Activated naive CD4-positive, alpha-beta T cell (primary cell): Measurements from ENCODE around the gene MIGA2.
"Not testable (repeated sequence)": the region's sequence is repeated elsewhere in the genome, so short reads cannot be mapped to it uniquely, and the experiment has no call there.

Experiments used
- DNase-seq, 4 experiments: peaks; one replicate each; lab custom pipeline; 2025; lab: John Stamatoyannopoulos, UW

Gene MIGA2, protein sequence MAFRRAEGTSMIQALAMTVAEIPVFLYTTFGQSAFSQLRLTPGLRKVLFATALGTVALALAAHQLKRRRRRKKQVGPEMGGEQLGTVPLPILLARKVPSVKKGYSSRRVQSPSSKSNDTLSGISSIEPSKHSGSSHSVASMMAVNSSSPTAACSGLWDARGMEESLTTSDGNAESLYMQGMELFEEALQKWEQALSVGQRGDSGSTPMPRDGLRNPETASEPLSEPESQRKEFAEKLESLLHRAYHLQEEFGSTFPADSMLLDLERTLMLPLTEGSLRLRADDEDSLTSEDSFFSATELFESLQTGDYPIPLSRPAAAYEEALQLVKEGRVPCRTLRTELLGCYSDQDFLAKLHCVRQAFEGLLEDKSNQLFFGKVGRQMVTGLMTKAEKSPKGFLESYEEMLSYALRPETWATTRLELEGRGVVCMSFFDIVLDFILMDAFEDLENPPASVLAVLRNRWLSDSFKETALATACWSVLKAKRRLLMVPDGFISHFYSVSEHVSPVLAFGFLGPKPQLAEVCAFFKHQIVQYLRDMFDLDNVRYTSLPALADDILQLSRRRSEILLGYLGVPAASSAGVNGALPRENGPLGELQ

DNA sequence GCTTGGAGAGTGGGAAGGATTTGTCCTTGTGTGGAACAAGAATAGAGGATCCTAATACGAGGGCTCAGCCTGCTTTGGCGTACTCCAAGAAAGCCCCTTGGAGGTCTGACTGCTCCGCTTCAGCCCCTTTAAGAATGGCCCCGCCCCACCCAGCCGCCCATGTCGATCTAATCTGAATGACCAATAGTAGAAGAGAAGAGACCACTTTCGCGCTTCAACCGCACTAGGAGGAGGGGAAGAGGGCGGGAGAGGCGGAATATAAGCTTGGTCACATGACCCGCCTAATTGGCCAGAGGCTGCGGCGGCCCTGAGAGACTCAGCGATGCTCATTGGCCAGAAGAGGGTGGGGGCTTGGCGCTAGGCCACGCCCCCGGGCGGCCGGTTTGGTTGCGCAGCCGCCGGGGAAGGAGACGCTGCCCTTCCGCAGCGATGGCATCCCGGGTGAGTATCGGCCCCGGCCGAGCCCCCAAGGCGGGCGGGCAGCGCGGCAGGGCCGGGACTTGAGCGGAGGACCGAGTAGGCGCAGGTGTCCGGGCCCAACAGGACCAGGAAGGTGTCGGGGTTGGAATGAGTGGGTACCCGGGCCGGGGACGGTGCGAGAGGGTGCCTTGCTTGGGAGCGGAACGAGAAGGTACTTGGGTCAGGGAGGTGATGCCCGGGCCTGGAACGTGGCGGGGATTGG lies at the start of gene MIGA2:
TSS of gene MIGA2 (plus strand) at position 386 of the 682 bp plus-strand sequence. CDS start 3,969 bp downstream, outside the sequence.
- DNase-seq, result peak; percentile 78 to 87 (median 84)

DNA sequence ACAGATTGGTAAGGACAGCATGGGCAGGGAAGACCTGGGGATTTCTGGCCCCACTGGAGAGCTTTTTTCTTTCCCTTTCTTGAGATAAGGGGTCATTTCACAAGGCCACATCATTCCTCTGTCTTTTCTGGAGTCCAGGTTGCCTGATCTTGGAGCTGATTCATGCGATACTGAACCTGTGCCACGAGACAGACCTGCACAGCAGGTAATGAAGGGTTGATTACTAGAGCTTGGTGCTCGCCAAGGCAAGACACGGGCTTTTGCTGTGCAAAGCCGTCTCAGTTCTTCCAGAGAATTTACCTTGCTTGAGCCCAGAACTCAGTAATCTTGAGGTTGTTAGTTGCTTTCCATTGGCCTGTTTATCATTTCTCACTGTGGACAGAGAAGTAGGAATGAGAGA lies 49.8 kb upstream of the MIGA2 start:
- no peak for DNase-seq

DNA sequence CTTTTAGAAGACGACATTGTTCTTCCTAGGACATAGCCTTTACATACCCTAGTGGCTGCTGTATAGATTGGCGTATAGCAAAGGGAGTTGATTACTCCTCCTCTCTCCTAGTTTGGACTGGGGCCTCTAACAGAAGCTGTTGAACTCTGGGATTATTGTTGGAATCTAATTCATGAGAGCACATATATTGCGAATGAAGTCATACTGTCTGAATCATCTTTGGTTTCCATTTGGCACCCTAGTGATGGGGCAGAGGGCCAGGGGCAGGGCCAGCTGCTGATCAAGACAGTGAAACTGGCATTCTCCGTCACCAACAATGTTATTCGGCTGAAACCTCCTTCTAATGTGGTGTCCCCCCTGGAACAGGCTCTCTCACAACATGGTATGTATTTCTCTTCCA lies 48.6 kb upstream of the MIGA2 start:
- DNase-seq, result no peak

DNA sequence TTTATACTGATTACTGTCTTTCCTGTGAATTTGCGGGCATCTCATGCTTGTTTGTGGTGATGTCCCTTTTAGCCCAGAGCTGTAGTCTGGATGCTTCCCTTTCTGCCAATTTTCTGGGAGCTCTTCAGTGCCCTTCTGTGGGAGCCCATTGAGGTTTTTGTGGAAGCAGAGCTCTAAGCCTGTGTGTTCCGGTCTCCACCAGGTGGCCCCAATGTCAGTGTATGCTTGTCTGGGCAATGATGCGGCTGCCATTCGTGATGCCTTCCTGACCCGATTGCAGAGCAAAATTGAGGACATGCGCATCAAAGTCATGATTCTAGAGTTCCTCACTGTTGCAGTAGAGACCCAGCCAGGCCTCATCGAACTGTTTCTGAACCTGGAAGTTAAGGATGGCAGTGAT lies 43.4 kb upstream of the MIGA2 start:
- DNase-seq, result no peak

DNA sequence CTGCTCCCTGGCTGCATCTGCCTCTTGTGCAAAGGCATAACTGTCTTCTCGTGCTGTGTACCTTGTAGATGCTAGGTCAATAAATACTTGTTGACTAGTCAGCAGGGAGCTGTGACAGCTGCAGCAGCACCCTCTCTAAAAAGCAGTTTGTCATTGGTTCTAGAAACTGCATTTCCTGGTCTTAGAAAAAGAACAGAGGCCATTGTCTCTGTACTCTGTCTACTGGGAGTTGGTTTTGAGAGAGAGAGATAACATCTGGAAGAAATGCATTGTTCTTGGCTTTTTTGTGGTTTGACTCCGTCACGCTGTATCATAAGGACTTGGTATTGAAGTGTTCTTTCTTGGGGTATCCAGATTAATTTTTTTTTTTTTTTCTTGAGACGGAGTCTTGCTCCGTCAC lies 40.6 kb upstream of the MIGA2 start:
- no peak for DNase-seq

DNA sequence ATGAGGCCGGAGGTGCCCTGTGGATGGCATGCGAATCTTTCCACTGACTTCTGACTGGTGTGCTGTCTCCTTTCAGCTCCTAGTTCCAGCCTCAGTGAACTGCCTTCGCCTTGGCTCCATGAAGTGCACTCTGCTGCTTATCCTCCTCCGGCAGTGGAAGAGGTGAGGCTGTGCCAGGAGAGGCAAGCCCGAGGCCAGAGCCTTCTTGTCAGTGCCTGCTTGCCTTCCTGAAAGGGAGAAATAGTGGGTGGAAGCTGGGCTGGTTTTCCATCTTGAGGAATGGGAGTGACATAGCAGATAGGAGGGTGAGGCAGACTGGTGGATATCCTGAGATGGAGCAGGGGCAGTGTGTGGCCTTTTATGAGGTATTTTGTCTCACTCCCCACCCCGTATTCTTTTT lies 38.0 kb upstream of the MIGA2 start:
- no peak for DNase-seq

DNA sequence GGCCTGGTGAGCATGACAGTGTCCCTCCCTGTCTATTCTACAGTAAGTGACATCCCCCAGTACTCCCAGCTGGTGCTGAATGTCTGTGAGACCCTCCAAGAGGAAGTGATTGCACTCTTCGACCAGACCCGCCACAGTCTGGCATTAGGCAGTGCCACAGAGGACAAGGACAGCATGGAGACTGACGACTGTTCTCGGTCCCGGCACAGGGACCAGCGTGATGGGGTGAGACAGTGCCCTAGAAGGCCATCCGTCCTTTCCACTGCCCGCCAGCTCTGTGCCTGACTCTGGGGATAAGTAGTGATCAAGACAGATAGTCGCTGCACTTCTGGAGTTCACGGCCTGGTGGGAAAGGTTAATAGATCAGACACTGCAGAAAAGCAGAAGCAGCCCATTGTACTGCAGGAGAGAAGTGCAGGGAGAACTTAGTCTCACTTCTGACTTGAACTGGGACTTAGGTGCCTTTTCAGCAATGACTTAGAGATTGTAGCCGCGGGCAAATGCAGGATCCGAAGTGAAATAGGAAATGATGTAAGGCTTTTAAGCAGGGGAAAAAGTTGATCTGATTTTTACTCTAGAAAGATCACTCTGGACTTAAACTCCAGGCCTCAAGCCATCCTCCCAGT lies 36.7 kb upstream of the MIGA2 start:
- DNase-seq, result no peak

DNA sequence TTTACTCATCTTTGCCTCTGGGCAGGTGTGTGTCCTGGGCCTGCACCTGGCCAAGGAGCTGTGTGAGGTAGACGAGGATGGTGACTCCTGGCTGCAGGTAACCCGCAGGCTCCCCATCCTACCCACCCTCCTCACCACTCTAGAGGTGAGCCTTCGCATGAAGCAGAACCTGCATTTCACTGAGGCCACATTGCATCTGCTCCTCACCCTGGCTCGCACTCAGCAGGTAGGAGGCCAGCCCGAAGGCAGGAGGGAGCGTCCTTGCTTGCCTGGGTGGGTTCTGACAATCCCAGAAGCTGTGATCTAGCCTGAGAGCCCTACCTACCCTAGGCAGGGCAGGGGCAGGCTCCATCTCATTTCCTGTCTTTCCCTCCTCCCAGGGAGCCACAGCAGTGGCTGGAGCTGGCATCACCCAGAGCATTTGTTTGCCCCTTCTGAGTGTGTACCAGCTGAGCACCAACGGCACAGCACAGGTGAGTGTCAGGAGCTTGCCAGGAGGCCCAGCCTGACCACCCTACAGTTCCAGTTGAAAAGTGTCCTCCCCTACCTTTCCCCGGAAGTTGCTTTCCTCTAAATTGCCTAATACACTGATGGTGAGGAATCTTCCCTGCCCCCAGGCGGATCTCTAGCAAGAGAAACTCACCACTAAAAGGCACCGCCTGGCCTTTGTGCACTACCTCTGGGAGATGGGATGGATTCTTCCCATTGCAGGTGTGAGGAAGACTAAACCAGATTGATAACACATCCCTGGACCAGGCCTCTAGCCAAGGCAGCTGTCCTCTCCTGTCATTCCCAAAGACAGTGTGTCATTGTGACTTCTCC lies 34.7 kb upstream of the MIGA2 start:
- DNase-seq, result no peak

DNA sequence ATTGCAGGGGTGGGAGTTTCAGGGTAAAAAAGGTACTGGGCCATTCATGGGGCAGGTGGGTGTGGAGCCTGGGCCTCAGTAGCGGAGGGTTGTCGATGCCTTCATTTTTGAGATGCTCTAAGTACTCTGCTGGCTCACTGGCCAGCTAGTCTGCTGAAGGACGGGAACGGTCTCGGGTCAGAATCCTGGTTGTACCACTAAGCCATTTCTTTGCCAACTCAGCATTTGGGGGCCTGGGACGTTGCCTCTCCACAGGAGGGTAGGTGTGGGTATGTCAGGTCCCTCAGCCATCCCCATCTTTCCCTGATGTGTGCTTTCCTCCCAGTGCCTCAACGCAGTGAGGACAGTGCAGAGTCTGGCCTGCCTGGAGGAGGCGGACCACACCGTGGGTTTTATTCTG lies 33.4 kb upstream of the MIGA2 start:
- DNase-seq, result no peak

DNA sequence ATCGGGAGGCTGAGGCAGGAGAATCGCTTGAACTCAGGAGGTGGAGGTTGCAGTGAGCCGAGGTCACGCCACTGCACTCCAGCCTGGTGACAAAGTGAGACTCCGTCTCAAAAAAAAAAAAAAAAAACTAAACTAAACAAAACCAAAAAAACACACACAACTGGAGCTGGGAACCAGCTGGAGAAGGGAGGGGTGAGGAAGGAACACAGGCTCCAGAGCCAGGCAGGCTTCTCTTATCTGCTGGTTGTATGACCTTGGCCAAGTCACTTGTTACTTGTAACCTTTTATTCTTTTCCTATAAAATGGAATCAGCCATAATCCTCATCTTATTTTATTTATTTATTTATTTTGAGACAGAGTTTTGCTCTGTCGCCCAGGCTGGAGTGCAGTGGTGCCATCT lies 32.3 kb upstream of the MIGA2 start:
- not testable (repeated sequence) for DNase-seq

DNA sequence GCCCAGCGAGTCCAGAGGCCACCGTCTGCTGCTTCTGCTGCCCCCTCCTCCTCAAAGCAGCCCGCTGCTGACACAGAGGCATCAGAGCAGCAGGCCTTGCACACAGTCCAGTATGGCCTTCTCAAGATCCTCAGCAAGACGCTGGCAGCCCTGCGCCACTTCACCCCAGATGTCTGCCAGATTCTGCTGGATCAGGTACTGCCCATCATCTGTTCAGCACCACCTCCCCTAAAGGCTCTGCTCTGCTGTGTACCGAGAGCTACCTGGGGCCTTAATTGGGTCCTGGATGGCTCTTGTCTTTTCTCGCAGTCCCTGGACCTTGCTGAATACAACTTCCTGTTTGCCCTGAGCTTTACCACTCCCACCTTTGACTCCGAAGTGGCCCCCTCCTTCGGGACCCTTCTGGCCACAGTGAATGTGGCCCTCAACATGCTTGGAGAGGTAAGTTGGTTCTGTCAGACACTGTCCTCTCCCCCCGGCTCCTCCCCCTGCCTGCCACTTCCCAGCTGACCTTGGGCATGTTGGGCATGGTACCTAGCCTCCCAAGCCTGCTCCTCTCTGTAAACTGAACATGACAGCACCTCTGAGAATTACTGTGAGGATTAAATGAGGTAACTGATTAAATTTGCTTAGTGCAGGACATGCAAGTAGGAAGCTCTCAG lies 31.0 kb upstream of the MIGA2 start:
- DNase-seq, result no peak

DNA sequence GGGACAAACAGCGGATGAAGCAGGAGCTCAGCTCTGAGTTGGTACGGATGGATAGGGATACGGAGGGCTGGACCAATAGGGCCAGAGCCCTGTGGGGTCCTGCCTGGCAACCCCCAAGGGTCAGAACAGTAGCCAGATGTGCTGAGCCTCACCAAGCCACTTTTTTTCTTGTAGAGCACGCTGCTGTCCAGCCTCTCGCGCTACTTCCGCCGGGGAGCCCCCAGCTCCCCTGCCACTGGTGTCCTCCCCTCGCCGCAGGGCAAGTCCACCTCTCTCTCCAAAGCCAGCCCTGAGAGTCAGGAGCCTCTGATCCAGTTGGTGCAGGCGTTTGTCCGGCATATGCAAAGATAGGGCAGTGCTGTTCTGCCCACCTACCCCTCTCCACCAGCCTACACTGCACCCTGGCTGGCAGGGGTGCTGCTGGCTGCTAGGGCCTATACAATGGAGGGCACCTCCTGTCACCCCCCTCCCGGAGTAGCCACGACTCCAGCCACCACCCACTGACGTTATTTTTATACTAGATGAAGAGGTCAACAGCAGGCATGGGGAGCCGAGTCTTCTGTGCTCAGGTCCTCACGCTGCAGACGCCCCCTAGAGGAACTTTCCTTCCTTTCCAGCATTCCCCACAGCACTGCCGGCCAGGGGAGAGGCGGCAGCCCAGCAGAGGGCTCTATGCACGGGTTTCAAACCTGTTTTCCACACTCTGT lies 29.9 kb upstream of the MIGA2 start:
- peak in 2 of 4 experiments; percentile 16 to 18 for DNase-seq

DNA sequence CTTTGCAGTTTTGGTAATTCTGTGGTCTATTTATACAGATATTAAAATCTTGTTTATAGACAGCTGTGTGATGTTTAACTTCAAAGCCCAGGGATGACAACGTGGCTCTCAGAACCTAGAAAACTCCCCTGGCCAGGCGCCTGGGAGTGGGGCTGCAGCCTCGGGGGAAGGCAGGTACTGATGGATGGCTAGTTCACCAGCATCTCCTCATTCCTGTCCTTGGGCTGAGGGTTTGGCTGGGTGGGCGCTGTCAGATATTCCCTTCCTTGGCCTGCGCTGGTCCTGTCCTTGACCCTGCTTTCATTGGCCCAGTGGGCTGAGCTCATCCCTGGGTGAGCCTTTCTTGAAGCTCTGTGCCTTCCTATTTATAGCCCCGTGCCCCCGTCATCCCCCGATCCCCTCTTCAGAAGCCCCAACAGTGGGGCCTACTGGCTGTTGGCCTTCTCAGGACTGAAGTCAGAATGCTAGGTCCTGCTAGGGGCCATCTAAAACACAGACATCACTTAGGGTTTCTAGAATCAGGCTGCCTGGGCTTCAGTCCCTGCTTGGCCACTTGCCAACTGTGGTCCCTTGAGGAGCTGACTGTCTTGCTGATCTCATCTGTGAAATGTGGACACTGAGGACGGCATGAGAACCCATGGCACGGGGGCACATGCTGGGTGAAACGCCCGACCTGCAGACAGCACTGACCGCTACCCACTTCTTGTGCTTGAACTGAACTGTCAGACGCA lies 29.2 kb upstream of the MIGA2 start:
- DNase-seq, result no peak

DNA sequence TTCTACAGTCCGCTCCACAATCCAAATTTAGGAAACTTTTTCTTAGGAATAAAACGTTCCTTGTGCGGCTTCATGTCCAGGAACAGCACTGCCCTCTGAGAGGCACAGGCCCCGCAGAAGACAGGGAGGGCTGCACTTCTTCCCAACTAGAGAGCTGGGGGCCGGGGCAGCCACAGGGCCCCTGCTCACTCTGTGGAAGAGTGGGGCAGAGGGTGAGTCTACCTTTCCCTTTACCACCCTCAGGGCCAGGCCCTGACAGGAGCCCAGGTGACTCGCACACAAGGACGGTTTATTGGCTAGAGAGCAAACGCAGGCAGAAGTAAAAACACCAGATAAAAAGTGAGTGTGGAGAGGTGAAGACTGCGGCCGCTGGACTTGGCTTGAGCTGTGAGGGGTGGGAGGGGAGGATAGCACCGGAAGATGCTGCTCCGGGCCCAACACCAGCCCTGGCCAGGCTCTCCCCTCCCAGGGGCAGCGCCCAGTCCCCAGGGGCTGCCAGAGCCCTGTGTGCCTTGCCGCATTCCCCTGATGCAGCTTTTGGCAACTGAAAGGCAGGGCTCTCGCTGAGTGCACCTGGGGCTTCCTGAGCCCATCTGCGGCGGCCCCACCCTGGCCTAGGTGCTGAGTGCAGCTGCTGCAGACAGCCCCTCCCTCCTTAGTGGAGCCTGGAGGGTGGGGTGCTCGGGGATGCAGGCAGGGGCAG lies 28.5 kb upstream of the MIGA2 start:
- no peak for DNase-seq

DNA sequence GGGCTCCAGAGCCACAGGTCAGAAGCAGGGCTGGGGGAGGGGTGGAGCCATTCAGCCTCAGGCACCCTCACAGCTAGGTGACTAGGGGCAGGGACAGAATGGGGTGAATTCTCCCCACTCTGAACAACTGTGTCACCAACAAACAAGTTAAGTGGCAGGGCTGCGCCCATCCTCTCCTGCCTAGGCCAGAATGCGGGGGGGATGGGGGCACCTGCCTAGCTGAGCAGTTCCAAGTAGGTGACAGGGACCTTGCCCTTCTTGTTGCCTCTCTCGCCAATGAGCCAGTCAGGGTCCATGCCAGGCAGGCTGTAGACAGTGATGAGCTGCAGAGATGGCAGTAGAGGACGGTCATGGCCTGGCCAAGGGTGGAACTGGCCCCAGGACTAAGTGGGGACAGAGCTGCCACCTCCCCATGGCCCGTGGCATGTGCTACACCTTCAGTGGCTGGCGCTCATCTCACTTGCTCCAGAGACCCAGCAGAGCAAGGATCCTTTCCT lies 27.9 kb upstream of the MIGA2 start:
- DNase-seq, result no peak

DNA sequence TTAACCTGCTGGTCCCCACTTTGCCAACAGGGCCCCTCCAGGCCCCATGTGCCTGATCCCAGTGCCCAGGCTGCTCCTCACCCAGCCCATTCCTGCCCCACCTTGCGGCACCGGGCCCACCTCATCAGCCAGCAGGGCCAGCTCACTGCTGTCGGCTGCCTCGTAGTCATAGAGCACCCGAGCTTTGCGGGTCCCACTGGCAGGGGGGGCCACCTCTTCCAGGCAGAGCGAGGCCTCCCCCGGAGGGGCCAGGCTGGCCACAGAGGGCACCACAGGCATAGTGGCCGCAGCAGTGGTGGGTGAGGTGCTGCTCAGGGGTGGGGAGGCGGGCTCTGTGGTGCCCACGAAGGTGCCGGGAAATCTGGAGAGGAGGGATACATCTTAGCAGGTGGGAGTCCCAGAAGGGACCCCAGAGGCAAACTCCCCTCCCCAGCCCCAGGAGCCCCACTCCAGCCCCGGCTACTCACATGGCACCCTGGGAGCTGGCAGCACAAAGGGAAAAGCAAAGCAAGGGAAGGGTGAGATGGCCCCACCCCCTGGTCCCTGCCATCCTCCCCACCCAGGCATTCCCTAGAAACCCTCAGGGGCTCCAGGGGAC lies 27.3 kb upstream of the MIGA2 start:
- DNase-seq, result no peak

DNA sequence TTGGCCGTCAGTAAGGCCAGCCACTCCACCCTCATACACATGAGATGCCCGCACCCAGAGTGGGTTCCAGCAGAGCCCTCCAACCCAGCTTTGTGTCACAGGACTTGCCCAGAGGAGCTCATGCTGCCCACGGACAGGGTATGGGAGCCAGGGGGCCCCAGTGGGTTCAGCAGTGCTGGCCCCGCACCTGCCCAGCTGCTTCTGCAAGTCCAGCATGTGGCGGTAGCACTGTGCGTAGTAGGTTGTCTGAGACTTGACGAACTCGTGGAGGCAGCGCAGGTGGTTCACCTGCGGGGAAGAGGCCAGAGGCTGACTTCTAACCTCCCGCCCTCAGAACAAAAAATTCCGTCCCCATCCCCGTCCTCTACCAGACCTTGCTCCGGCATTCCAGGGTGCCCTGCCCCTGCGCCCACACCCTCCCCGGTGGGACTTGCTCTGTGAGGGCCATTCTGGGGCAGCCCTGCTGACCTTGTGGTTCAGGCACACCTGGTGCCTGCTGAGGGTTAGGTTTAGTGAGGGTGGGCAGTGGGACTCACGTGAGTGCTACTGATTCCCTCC lies 26.8 kb upstream of the MIGA2 start:
- no peak for DNase-seq

DNA sequence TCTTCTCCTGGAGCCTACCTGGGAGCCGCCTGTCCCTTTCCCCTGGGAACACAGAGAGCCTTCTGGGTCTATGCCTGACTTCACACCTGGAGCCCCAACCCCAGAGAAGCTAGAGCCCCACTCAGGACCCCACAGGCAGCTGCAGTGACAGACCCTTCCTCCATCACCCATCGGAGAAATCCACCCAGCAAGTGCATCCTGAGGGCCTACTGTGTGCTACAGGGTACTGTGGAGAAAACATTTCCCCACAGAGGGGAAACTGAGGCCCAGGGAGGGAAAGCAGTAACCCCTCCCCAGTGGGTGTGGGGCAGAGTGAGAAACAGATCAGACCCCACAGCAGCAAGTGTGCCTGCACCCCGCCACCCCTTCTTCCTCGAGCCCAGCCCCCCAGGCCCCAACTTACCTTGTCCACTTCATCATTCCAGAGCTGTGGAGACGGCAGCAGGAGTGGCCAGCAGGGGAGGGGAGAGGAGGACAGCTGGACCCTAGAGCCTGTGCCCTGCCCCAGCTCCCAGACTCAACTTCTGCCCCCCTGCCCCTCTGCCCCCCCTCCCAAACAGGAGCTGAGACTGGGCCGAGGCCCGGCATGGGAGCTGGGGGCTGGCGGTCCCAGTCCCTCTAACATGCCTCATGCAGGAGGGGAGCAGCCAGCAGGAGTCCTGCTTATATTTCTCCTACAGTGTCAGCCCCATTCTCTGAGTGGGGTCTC lies 26.0 kb upstream of the MIGA2 start:
- no peak for DNase-seq
